ENCODE results near the gene CHST11.

Gene CHST11

GRCh38 chr12:104553421-104553820 lies 96.7 kb downstream of the CHST11 start:
- Histone ChIP-seq H3F3A (ENCODE audit: control insufficient read depth, insufficient read depth) (no peaks in the 10 kb centered on the region), H3K4me3 (ENCODE audit: low read length) (no peak overlapping the region), H3K9me3 (ENCODE audit: control insufficient read depth, insufficient read depth, low read length) (no peaks in the 10 kb centered on the region), H3K9me2 (replicated peaks; ENCODE audit: control insufficient read depth, low read length) (no peaks in the 10 kb centered on the region), H3K4me1 (ENCODE audit: control insufficient read depth, low read length) (peaks cover 21% of the 10 kb centered on the region), H3K27me3 (ENCODE audit: control insufficient read depth, low read length) (no peaks in the 10 kb centered on the region), H3K27ac (ENCODE audit: low read depth, low read length) (no peak overlapping the region), H4K20me1 (ENCODE audit: control insufficient read depth, insufficient read depth, low read depth, low read length) (0 out of 2 replicates have a peak, but pooled peaks cover 2% of the 10 kb centered on the region), H3K79me2 (ENCODE audit: control insufficient read depth, low read length) (no peaks in the 10 kb centered on the region), H3K36me3 (ENCODE audit: control insufficient read depth, low read length) (no peaks in the 10 kb centered on the region), H3K4me2 (ENCODE audit: low read length) (no peak overlapping the region)
- no peak for TF ChIP-seq CTCF (IDR thresholded peaks at IDR 0.05; ENCODE audit: low read depth, low read length, poor library complexity, severe bottlenecking)
- TF ChIP-seq EZH2phosphoT487 (IDR thresholded peaks at IDR 0.05; ENCODE audit: borderline replicate concordance, low read length), result no peak

DNA sequence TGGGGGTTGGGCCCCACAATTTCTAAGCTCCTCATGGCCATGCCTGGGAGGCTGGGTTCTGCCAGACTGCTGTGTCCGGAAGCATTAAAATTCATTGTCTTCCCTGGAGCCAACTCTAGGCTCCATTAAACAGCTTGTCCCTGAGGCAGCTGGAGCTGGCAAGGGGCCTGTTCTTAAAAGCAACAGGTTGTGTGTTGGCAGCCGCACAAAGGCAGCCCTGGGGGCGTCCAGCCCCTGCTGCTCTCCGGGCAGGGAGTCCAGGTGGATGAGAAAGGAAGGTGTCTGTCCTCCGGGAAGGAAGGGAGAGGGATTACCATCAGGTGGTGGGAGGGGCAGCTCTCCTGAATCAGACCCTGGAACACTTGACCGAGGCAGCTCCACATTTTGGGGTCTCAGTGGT lies 98.9 kb downstream of the CHST11 start:
- no peaks in the 10 kb centered on the region for H3K9me3 ChIP-seq (ENCODE audit: control insufficient read depth, insufficient read depth, low read length)
- H3K9me2 ChIP-seq (replicated peaks; ENCODE audit: control insufficient read depth, low read length), result no peaks in the 10 kb centered on the region
- no peaks in the 10 kb centered on the region for H3F3A ChIP-seq (ENCODE audit: control insufficient read depth, insufficient read depth)
- H3K27me3 ChIP-seq (ENCODE audit: control insufficient read depth, low read length), result no peaks in the 10 kb centered on the region
- H3K4me3 ChIP-seq (ENCODE audit: low read length), result no peak overlapping the region
- TF ChIP-seq EZH2phosphoT487 (IDR thresholded peaks at IDR 0.05; ENCODE audit: borderline replicate concordance, low read length) (no peak), CTCF (IDR thresholded peaks at IDR 0.05; ENCODE audit: low read depth, low read length, poor library complexity, severe bottlenecking) (no peak)
- no peaks in the 10 kb centered on the region for H3K79me2 ChIP-seq (ENCODE audit: control insufficient read depth, low read length)
- no peak overlapping the region for H3K4me2 ChIP-seq (ENCODE audit: low read length)
- H3K4me1 ChIP-seq (ENCODE audit: control insufficient read depth, low read length), result peaks cover 21% of the 10 kb centered on the region
- H4K20me1 ChIP-seq (ENCODE audit: control insufficient read depth, insufficient read depth, low read depth, low read length), result 0 out of 2 replicates have a peak, but pooled peaks cover 2% of the 10 kb centered on the region
- H3K27ac ChIP-seq (ENCODE audit: low read depth, low read length), result no peak overlapping the region
- no peaks in the 10 kb centered on the region for H3K36me3 ChIP-seq (ENCODE audit: control insufficient read depth, low read length)

GRCh38 chr12:104557488-104558195 lies 100.9 kb downstream of the CHST11 start:
- H3K36me3 ChIP-seq (ENCODE audit: control insufficient read depth, low read length), result no peaks in the 10 kb centered on the region
- no peak overlapping the region for H3K27ac ChIP-seq (ENCODE audit: low read depth, low read length)
- no peaks in the 10 kb centered on the region for H3K27me3 ChIP-seq (ENCODE audit: control insufficient read depth, low read length)
- no peaks in the 10 kb centered on the region for H3F3A ChIP-seq (ENCODE audit: control insufficient read depth, insufficient read depth)
- H3K9me2 ChIP-seq (replicated peaks; ENCODE audit: control insufficient read depth, low read length), result no peaks in the 10 kb centered on the region
- H3K4me1 ChIP-seq (ENCODE audit: control insufficient read depth, low read length), result 0 out of 2 replicates have a peak, but pooled peaks cover 7% of the 10 kb centered on the region
- no peaks in the 10 kb centered on the region for H3K9me3 ChIP-seq (ENCODE audit: control insufficient read depth, insufficient read depth, low read length)
- H3K4me3 ChIP-seq (ENCODE audit: low read length), result no peak overlapping the region
- H3K4me2 ChIP-seq (ENCODE audit: low read length), result no peak overlapping the region
- H3K79me2 ChIP-seq (ENCODE audit: control insufficient read depth, low read length), result no peaks in the 10 kb centered on the region
- TF ChIP-seq EZH2phosphoT487 (IDR thresholded peaks at IDR 0.05; ENCODE audit: borderline replicate concordance, low read length), result no peak
- TF ChIP-seq CTCF (IDR thresholded peaks at IDR 0.05; ENCODE audit: low read depth, low read length, poor library complexity, severe bottlenecking), result no peak
- H4K20me1 ChIP-seq (ENCODE audit: control insufficient read depth, insufficient read depth, low read depth, low read length), result 0 out of 2 replicates have a peak, but pooled peaks cover 2% of the 10 kb centered on the region

Data from DOHH2 (cell line).